VCaP (cell line): ENCODE data around the gene LTBP1.
"Not testable (repeated sequence)": the region's sequence is repeated elsewhere in the genome, so short reads cannot be mapped to it uniquely, and the experiment has no call there.

Experiments used
- H3K27ac ChIP-seq: fragments of 450-650 bp; 2 replicates; pipeline ENCODE4 v1.5.1; 2017
- CTCF ChIP-seq: fragments of 450-650 bp; conservative IDR thresholded peaks from 2 replicates; pipeline ENCODE4 v1.5.1; 2017; ENCODE audit warnings: mild to moderate bottlenecking, moderate library complexity

The LTBP1 gene

GRCh38 chr2:33230842-33231241, 284.1 kb downstream of the LTBP1 start:
- no peak overlapping the region for H3K27ac ChIP-seq
- no peak for TF ChIP-seq CTCF

- H3K27ac ChIP-seq, result not testable (repeated sequence)
These were observed 288.8 kb downstream of the LTBP1 start for GRCh38 chr2:33235559-33235958.

GRCh38 chr2:33236482-33237385, 290.0 kb downstream of the LTBP1 start:
- TF ChIP-seq CTCF, result no peak
- no peak overlapping the region for H3K27ac ChIP-seq

- no peak overlapping the region for H3K27ac ChIP-seq
These were observed 291.4 kb downstream of the LTBP1 start for GRCh38 chr2:33238111-33238510.

GRCh38 chr2:33240178-33240577, 293.4 kb downstream of the LTBP1 start:
- TF ChIP-seq CTCF, result no peak
- no peak overlapping the region for H3K27ac ChIP-seq

More at GRCh38 chr2:33238111-33238510, 291.4 kb downstream of the LTBP1 start:
- TF ChIP-seq CTCF, result no peak

GRCh38 chr2:33241072-33241471, 294.3 kb downstream of the LTBP1 start:
- H3K27ac ChIP-seq, result no peak overlapping the region
- no peak for TF ChIP-seq CTCF

- H3K27ac ChIP-seq, result no peak overlapping the region
- no peak for TF ChIP-seq CTCF
These were observed 294.8 kb downstream of the LTBP1 start for GRCh38 chr2:33241581-33241980.

GRCh38 chr2:33242845-33243244, 296.1 kb downstream of the LTBP1 start:
- peak overlapping the region; percentile 7 for H3K27ac ChIP-seq
- no peak for TF ChIP-seq CTCF
